ENCODE data around the gene VPS35L.

VPS35L gene

GRCh38 chr16:19573997-19574396, 18.5 kb downstream of the VPS35L start:
- TF ChIP-seq CTCF (conservative IDR thresholded peaks at IDR 0.05; ENCODE audit: control insufficient read depth, insufficient read depth, low read depth, low read length): no peak
- no peak for DNase-seq (ENCODE audit: low read depth)
- no peak overlapping the region for H3K4me3 ChIP-seq (ENCODE audit: control insufficient read depth, low read depth, low read length)

GRCh38 chr16:19574615-19575014, 19.1 kb downstream of the VPS35L start:
- TF ChIP-seq CTCF (conservative IDR thresholded peaks at IDR 0.05; ENCODE audit: control insufficient read depth, insufficient read depth, low read depth, low read length): no peak
- no peak overlapping the region for H3K4me3 ChIP-seq (ENCODE audit: control insufficient read depth, low read depth, low read length)
- DNase-seq (ENCODE audit: low read depth): no peak

- no peak overlapping the region for H3K4me3 ChIP-seq (ENCODE audit: control insufficient read depth, low read depth, low read length)
- no peak for TF ChIP-seq CTCF (conservative IDR thresholded peaks at IDR 0.05; ENCODE audit: control insufficient read depth, insufficient read depth, low read depth, low read length)
- DNase-seq (ENCODE audit: low read depth): peak; percentile 50
Observed at GRCh38 chr16:19578378-19578971, 23.0 kb downstream of the VPS35L start.

- TF ChIP-seq CTCF (conservative IDR thresholded peaks at IDR 0.05; ENCODE audit: control insufficient read depth, insufficient read depth, low read depth, low read length): no peak
- no peak overlapping the region for H3K4me3 ChIP-seq (ENCODE audit: control insufficient read depth, low read depth, low read length)
- no peak for DNase-seq (ENCODE audit: low read depth)
Observed at GRCh38 chr16:19582050-19582831, 26.7 kb downstream of the VPS35L start.

GRCh38 chr16:19583665-19584300, 28.3 kb downstream of the VPS35L start:
- peak; percentile 56 for DNase-seq (ENCODE audit: low read depth)
- no peak overlapping the region for H3K4me3 ChIP-seq (ENCODE audit: control insufficient read depth, low read depth, low read length)
- peak; percentile 95 for TF ChIP-seq CTCF (conservative IDR thresholded peaks at IDR 0.05; ENCODE audit: control insufficient read depth, insufficient read depth, low read depth, low read length)

- peak; percentile 16 for DNase-seq (ENCODE audit: low read depth)
- TF ChIP-seq CTCF (conservative IDR thresholded peaks at IDR 0.05; ENCODE audit: control insufficient read depth, insufficient read depth, low read depth, low read length): no peak
- no peak overlapping the region for H3K4me3 ChIP-seq (ENCODE audit: control insufficient read depth, low read depth, low read length)
Observed at GRCh38 chr16:19588661-19589060, 33.2 kb downstream of the VPS35L start.
